ENCODE measurements around the gene DNAJC1.
A peak's percentile ranks its signal among the peaks of the same experiment; 100 is the strongest.

DNAJC1 gene

DNA sequence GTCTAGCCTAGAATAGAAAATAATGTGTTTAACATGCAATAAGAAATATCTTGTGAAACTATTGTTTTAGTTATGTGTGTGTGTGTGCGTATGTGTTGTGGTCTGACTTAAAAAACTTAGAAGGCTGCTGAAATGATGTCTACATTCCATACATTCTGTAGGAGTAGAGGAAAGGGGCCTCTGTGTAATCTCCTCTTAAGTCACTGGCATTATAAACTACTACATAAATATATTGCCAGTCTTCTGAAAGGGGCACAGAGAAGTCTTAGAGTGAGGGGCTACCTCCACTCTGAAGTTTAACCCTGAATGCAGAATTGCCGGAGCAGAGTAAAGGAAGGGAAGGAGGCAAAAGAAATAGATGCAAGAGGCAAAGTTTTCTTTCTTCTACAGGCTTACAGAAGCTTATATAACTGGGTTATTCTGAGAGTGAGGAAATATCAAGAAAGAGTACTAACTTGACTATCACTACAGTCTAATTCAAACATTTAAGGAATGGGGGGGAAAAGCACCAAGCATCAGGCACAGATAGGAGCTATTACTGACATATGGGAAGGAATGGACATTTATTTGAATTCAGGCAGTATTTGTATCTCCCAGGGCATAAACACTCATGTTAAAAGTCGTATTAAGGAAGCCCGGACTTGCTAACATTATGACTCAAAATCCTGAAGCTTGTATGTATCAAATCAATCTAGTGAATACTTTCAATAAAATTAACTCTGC lies 75.7 kb downstream of the DNAJC1 start:
- Histone ChIP-seq H3K4me3 (ENCODE audit: control insufficient read depth in 1 of 7, extremely low read depth in 1 of 7, insufficient read depth in 4 of 7, low read depth in 2 of 7, low read length in 6 of 7) (no peak overlapping the region), H3K36me3 (ENCODE audit: control insufficient read depth in 4 of 4, insufficient read depth in 4 of 4, low read length in 3 of 4) (no peaks in the 10 kb centered on the region), H3K27me3 (replicated peaks in 2 of 5; ENCODE audit: control insufficient read depth in 4 of 5, insufficient read depth in 5 of 5, low read length in 4 of 5) (no peaks in the 10 kb centered on the region), H3K4me1 (ENCODE audit: control extremely low read depth in 1 of 4, control insufficient read depth in 4 of 4, insufficient read depth in 4 of 4, low read length in 3 of 4) (no peaks in the 10 kb centered on the region), H3K9me3 (ENCODE audit: control extremely low read depth in 1 of 5, control insufficient read depth in 4 of 5, insufficient read depth in 2 of 5, low read depth in 1 of 5, low read length in 4 of 5) (peaks cover 0 to 2% (median 0%) of the 10 kb centered on the region in 5 experiments), H3K27ac (ENCODE audit: insufficient read depth in 1 of 2, low read depth in 1 of 2, low read length in 2 of 2, poor library complexity in 1 of 2, severe bottlenecking in 2 of 2) (no peak overlapping the region)
- WGBS (ENCODE audit: insufficient coverage), result 100% methylated on average over 3 of the region's 4 CpGs
- ChIA-PET CTCF (interaction anchor here (0.9 kb wide), 1 partner anchor 29 kb away, joined by 3 read pairs; no protein-coding TSS in a partner anchor), POLR2A (no interaction called here)
- no peak for DNase-seq

DNA sequence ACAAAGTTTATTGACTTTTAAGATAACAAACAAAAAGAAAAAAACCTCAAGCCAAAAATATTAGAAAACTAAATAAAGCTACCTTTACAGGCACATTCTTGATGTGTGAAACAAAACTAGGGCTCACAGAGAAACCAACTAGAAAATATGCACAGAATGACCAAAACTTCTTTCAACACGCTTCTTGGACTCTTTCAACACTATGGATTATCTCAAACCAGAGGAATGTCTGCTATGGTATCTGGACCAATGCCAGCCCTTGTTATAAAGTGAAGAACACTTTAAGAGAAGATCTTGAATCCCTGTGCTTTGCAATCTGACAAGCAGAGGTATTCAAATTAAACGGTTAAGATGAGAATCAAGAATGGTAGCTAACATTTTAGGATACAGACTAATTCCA lies 76.6 kb downstream of the DNAJC1 start:
- no peak for DNase-seq
- Histone ChIP-seq H3K36me3 (ENCODE audit: control insufficient read depth in 4 of 4, insufficient read depth in 4 of 4, low read length in 3 of 4) (no peaks in the 10 kb centered on the region), H3K27me3 (replicated peaks in 2 of 5; ENCODE audit: control insufficient read depth in 4 of 5, insufficient read depth in 5 of 5, low read length in 4 of 5) (no peaks in the 10 kb centered on the region), H3K4me1 (ENCODE audit: control extremely low read depth in 1 of 4, control insufficient read depth in 4 of 4, insufficient read depth in 4 of 4, low read length in 3 of 4) (no peaks in the 10 kb centered on the region), H3K9me3 (ENCODE audit: control extremely low read depth in 1 of 5, control insufficient read depth in 4 of 5, insufficient read depth in 2 of 5, low read depth in 1 of 5, low read length in 4 of 5) (no peaks in the 10 kb centered on the region), H3K27ac (ENCODE audit: insufficient read depth in 1 of 2, low read depth in 1 of 2, low read length in 2 of 2, poor library complexity in 1 of 2, severe bottlenecking in 2 of 2) (no peak overlapping the region), H3K4me3 (ENCODE audit: control insufficient read depth in 1 of 7, extremely low read depth in 1 of 7, insufficient read depth in 4 of 7, low read depth in 2 of 7, low read length in 6 of 7) (no peak overlapping the region)
- CTCF ChIA-PET, result interaction anchor here (0.9 kb wide), 1 partner anchor 28 kb away, joined by 3 read pairs; no protein-coding TSS in a partner anchor
- POLR2A ChIA-PET, result no interaction called here
- WGBS (ENCODE audit: insufficient coverage), result 100% methylated on average over 1 of the region's 2 CpGs

DNA sequence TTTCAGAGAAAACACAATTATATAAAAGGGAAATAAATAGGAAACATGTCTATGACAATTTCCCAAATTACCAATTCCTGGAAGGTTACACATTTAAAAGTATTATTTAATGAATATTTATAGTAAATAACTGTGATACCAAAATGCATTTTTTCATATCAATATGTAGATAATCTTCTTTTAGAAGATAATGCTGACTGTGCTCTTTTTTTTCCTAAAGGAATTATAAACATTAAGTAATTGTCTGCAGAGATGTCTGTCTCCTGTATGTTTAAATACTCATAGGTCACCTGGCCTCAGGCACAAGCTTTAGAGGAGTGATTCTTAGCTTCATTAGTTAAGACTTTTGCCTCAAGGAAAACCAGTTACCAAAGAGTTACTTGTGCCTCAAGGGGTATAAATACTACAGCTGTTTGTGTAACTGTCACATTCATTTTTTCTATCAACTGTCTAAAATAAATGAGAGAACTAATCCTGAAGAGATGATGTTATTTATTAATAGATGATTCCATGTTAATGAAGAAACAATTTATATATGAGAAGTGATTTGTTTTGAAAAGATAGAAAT lies 77.1 kb downstream of the DNAJC1 start:
- H3K4me3 ChIP-seq (ENCODE audit: control insufficient read depth in 1 of 7, extremely low read depth in 1 of 7, insufficient read depth in 4 of 7, low read depth in 2 of 7, low read length in 6 of 7), result no peak overlapping the region
- POLR2A ChIA-PET, result no interaction called here
- no peaks in the 10 kb centered on the region for H3K36me3 ChIP-seq (ENCODE audit: control insufficient read depth in 4 of 4, insufficient read depth in 4 of 4, low read length in 3 of 4)
- H3K27ac ChIP-seq (ENCODE audit: insufficient read depth in 1 of 2, low read depth in 1 of 2, low read length in 2 of 2, poor library complexity in 1 of 2, severe bottlenecking in 2 of 2), result no peak overlapping the region
- no peak for DNase-seq
- H3K27me3 ChIP-seq (replicated peaks in 2 of 5; ENCODE audit: control insufficient read depth in 4 of 5, insufficient read depth in 5 of 5, low read length in 4 of 5), result no peaks in the 10 kb centered on the region
- H3K9me3 ChIP-seq (ENCODE audit: control extremely low read depth in 1 of 5, control insufficient read depth in 4 of 5, insufficient read depth in 2 of 5, low read depth in 1 of 5, low read length in 4 of 5), result no peaks in the 10 kb centered on the region
- H3K4me1 ChIP-seq (ENCODE audit: control extremely low read depth in 1 of 4, control insufficient read depth in 4 of 4, insufficient read depth in 4 of 4, low read length in 3 of 4), result no peaks in the 10 kb centered on the region
- CTCF ChIA-PET, result interaction anchor here (0.9 kb wide), 1 partner anchor 27 kb away, joined by 3 read pairs; no protein-coding TSS in a partner anchor

DNA sequence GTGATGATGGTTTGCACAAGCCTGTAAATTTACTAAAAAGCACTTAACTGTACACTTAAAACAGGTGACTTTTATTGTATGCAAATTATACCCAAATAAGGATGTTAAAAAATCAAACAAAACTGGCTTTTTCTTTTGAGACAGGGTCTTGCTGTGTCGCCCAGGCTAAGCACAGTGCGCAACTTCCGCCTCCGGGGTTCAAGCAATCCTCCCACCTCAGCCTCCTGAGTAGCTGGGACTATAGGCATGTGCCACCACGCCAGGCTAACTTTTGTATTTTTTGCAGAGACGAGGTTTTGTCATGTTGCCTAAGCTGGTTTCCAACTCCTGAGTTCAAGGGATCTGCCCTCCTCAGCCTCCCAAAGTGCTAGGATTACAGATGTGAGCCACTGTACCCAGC lies 77.7 kb downstream of the DNAJC1 start:
- no peaks in the 10 kb centered on the region for H3K9me3 ChIP-seq (ENCODE audit: control extremely low read depth in 1 of 5, control insufficient read depth in 4 of 5, insufficient read depth in 2 of 5, low read depth in 1 of 5, low read length in 4 of 5)
- 97% methylated on average over 6 of the region's 6 CpGs for WGBS (ENCODE audit: insufficient coverage)
- ChIA-PET POLR2A (no interaction called here), CTCF (no interaction called here)
- H3K27ac ChIP-seq (ENCODE audit: insufficient read depth in 1 of 2, low read depth in 1 of 2, low read length in 2 of 2, poor library complexity in 1 of 2, severe bottlenecking in 2 of 2), result no peak overlapping the region
- no peak for DNase-seq
- no peaks in the 10 kb centered on the region for H3K36me3 ChIP-seq (ENCODE audit: control insufficient read depth in 4 of 4, insufficient read depth in 4 of 4, low read length in 3 of 4)
- H3K4me3 ChIP-seq (ENCODE audit: control insufficient read depth in 1 of 7, extremely low read depth in 1 of 7, insufficient read depth in 4 of 7, low read depth in 2 of 7, low read length in 6 of 7), result no peak overlapping the region
- no peaks in the 10 kb centered on the region for H3K4me1 ChIP-seq (ENCODE audit: control extremely low read depth in 1 of 4, control insufficient read depth in 4 of 4, insufficient read depth in 4 of 4, low read length in 3 of 4)
- no peaks in the 10 kb centered on the region for H3K27me3 ChIP-seq (replicated peaks in 2 of 5; ENCODE audit: control insufficient read depth in 4 of 5, insufficient read depth in 5 of 5, low read length in 4 of 5)

DNA sequence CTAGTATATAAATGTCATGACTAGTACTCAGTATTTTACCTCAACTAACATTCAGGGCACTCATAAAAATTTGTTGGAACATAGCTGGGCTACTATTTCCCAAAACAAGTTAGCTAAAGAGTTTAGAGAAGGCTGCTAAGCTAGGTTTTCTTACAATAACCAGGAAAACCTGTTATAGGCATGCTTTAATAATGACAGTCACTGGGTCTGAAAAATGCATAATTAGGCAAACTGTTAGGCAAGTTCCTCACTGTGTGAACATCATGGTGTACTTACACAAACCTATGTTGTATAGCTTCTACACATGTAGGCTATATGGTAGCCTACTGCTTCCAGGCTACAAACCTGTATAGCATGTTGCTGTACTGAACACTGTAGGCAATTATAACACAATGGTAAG lies 79.0 kb downstream of the DNAJC1 start:
- no peak for DNase-seq
- Histone ChIP-seq H3K36me3 (ENCODE audit: control insufficient read depth in 4 of 4, insufficient read depth in 4 of 4, low read length in 3 of 4) (no peaks in the 10 kb centered on the region), H3K4me3 (ENCODE audit: control insufficient read depth in 1 of 7, extremely low read depth in 1 of 7, insufficient read depth in 4 of 7, low read depth in 2 of 7, low read length in 6 of 7) (no peak overlapping the region), H3K27ac (ENCODE audit: insufficient read depth in 1 of 2, low read depth in 1 of 2, low read length in 2 of 2, poor library complexity in 1 of 2, severe bottlenecking in 2 of 2) (no peak overlapping the region), H3K9me3 (ENCODE audit: control extremely low read depth in 1 of 5, control insufficient read depth in 4 of 5, insufficient read depth in 2 of 5, low read depth in 1 of 5, low read length in 4 of 5) (no peaks in the 10 kb centered on the region), H3K4me1 (ENCODE audit: control extremely low read depth in 1 of 4, control insufficient read depth in 4 of 4, insufficient read depth in 4 of 4, low read length in 3 of 4) (no peaks in the 10 kb centered on the region), H3K27me3 (replicated peaks in 2 of 5; ENCODE audit: control insufficient read depth in 4 of 5, insufficient read depth in 5 of 5, low read length in 4 of 5) (no peaks in the 10 kb centered on the region)
- CTCF ChIA-PET, result no interaction called here
- POLR2A ChIA-PET, result interaction anchor here (0.7 kb wide), 1 partner anchor 25 kb away, joined by 3 read pairs; no protein-coding TSS in a partner anchor

DNA sequence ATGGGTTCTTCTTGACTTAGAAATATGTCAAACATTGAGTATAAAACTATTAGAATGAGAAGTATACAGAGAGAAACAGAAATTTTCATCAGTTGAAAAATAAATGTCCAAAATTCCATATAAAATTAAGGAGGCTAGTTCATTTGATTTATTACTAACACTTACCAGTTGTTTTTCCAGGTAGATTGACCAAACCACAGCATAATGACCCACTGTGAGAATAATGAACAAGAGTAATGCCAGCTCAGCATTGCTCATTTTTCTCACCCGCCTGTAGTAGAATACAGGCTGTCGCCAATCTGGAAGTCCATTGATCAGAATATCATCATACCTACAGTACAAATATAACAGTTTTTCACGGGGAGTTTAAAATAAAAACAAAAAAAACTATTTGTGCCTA lies 82.9 kb downstream of the DNAJC1 start:
- WGBS (ENCODE audit: insufficient coverage), result no CpG with 5 or more reads among the region's 3 CpGs
- Histone ChIP-seq H3K27me3 (replicated peaks in 2 of 5; ENCODE audit: control insufficient read depth in 4 of 5, insufficient read depth in 5 of 5, low read length in 4 of 5) (no peaks in the 10 kb centered on the region), H3K27ac (ENCODE audit: insufficient read depth in 1 of 2, low read depth in 1 of 2, low read length in 2 of 2, poor library complexity in 1 of 2, severe bottlenecking in 2 of 2) (no peak overlapping the region), H3K36me3 (ENCODE audit: control insufficient read depth in 4 of 4, insufficient read depth in 4 of 4, low read length in 3 of 4) (peaks cover 0 to 8% (median 0%) of the 10 kb centered on the region in 4 experiments), H3K9me3 (ENCODE audit: control extremely low read depth in 1 of 5, control insufficient read depth in 4 of 5, insufficient read depth in 2 of 5, low read depth in 1 of 5, low read length in 4 of 5) (no peaks in the 10 kb centered on the region), H3K4me1 (ENCODE audit: control extremely low read depth in 1 of 4, control insufficient read depth in 4 of 4, insufficient read depth in 4 of 4, low read length in 3 of 4) (no peaks in the 10 kb centered on the region), H3K4me3 (ENCODE audit: control insufficient read depth in 1 of 7, extremely low read depth in 1 of 7, insufficient read depth in 4 of 7, low read depth in 2 of 7, low read length in 6 of 7) (no peak overlapping the region)
- ChIA-PET POLR2A (no interaction called here), CTCF (no interaction called here)
- no peak for DNase-seq

DNA sequence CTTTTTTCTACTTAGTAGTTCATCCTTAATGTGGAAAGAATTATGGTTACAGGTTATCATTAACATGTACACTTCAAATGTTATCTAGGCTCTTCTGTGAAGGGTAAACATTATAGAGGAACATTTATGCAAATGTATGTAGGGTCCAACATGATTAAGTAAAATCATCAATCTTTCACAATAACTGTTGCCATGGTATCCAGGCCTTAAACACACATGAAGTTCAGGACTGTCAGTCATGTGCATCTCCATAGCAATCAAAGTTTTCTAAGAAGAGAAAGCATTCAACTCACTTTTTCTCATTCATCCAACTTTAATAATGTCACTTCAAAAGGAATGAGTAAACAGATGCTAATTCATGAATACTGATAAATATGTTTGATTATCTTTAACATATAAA lies 83.6 kb downstream of the DNAJC1 start:
- ChIA-PET POLR2A (interaction anchor here (1.0 kb wide), 1 partner anchor 38 kb away, joined by 5 read pairs; no protein-coding TSS in a partner anchor), CTCF (no interaction called here)
- H3K4me1 ChIP-seq (ENCODE audit: control extremely low read depth in 1 of 4, control insufficient read depth in 4 of 4, insufficient read depth in 4 of 4, low read length in 3 of 4), result no peaks in the 10 kb centered on the region
- H3K27ac ChIP-seq (ENCODE audit: insufficient read depth in 1 of 2, low read depth in 1 of 2, low read length in 2 of 2, poor library complexity in 1 of 2, severe bottlenecking in 2 of 2), result no peak overlapping the region
- no peaks in the 10 kb centered on the region for H3K9me3 ChIP-seq (ENCODE audit: control extremely low read depth in 1 of 5, control insufficient read depth in 4 of 5, insufficient read depth in 2 of 5, low read depth in 1 of 5, low read length in 4 of 5)
- H3K4me3 ChIP-seq (ENCODE audit: control insufficient read depth in 1 of 7, extremely low read depth in 1 of 7, insufficient read depth in 4 of 7, low read depth in 2 of 7, low read length in 6 of 7), result no peak overlapping the region
- peak in 2 of 3 donors; percentile 23 to 24 for DNase-seq
- H3K36me3 ChIP-seq (ENCODE audit: control insufficient read depth in 4 of 4, insufficient read depth in 4 of 4, low read length in 3 of 4), result peaks cover 0 to 12% (median 0%) of the 10 kb centered on the region in 4 experiments
- no peaks in the 10 kb centered on the region for H3K27me3 ChIP-seq (replicated peaks in 2 of 5; ENCODE audit: control insufficient read depth in 4 of 5, insufficient read depth in 5 of 5, low read length in 4 of 5)
